ENCODE data around the gene GABBR2. TPM values are rescaled to one million over a fixed set of nuclear protein-coding genes. Genes with fewer than 3 reads are reported as not detected.

Gene GABBR2
- total RNA-seq, 2 experiments from 2014 or later: not detected

DNA sequence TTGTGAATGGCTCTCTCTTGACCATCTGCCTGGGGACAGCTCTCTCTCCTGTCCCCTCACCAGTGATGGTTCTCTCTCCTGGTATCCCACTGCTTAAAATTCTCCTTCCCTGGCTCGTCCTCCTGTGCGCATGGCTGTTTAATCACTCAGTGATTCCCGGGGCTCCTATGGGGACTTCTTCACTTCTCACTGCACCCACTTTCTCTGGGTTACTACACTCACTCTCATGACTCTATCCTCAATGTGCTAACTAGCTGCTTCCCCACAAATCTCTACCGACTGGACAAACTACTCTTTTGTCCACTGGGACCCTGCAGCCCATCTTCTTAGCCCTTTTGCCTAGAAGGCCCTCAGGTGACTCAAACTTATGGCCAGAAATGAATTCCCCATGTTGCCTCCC is 364.2 kb downstream of the GABBR2 start:
- Histone ChIP-seq H2AFZ (ENCODE audit: low read length) (no peak overlapping the region), H3K27ac (ENCODE audit: low read depth, low read length, poor library complexity, severe bottlenecking) (no peak overlapping the region), H3K4me2 (ENCODE audit: low read length) (no peak overlapping the region), H3K4me3 (ENCODE audit: low read depth, low read length, poor library complexity, severe bottlenecking) (no peak overlapping the region), H3K36me3 (ENCODE audit: insufficient read depth, low read length) (no peaks in the 10 kb centered on the region), H3K79me2 (ENCODE audit: insufficient read depth, low read depth, low read length) (no peaks in the 10 kb centered on the region), H3K9me3 (ENCODE audit: low read length) (no peaks in the 10 kb centered on the region), H4K20me1 (ENCODE audit: insufficient read depth, low read length) (no peaks in the 10 kb centered on the region), H3K9me2 (ENCODE audit: insufficient read depth, low read length) (no peaks in the 10 kb centered on the region), H3K4me1 (ENCODE audit: insufficient read depth, low read length, poor library complexity, severe bottlenecking) (no peaks in the 10 kb centered on the region)
- ChIA-PET POLR2A (no interaction called here), CTCF (ENCODE audit: unreplicated experiment) (no interaction called here)
- DNase-seq (ENCODE audit: low spot score): no peak
- intact Hi-C loops (cut with micrococcal nuclease; ENCODE audit: unreplicated experiment): no loop called here
- BruUV-seq (replicated peaks): no TSS peak
- TF ChIP-seq EZH2phosphoT487 (IDR thresholded peaks at IDR 0.05; ENCODE audit: borderline replicate concordance, low read depth, low read length): no peak
- TF ChIP-seq, protein P1, sequence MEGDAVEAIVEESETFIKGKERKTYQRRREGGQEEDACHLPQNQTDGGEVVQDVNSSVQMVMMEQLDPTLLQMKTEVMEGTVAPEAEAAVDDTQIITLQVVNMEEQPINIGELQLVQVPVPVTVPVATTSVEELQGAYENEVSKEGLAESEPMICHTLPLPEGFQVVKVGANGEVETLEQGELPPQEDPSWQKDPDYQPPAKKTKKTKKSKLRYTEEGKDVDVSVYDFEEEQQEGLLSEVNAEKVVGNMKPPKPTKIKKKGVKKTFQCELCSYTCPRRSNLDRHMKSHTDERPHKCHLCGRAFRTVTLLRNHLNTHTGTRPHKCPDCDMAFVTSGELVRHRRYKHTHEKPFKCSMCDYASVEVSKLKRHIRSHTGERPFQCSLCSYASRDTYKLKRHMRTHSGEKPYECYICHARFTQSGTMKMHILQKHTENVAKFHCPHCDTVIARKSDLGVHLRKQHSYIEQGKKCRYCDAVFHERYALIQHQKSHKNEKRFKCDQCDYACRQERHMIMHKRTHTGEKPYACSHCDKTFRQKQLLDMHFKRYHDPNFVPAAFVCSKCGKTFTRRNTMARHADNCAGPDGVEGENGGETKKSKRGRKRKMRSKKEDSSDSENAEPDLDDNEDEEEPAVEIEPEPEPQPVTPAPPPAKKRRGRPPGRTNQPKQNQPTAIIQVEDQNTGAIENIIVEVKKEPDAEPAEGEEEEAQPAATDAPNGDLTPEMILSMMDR (conservative IDR thresholded peaks at IDR 0.05; ENCODE audit: low read length): no peak

DNA sequence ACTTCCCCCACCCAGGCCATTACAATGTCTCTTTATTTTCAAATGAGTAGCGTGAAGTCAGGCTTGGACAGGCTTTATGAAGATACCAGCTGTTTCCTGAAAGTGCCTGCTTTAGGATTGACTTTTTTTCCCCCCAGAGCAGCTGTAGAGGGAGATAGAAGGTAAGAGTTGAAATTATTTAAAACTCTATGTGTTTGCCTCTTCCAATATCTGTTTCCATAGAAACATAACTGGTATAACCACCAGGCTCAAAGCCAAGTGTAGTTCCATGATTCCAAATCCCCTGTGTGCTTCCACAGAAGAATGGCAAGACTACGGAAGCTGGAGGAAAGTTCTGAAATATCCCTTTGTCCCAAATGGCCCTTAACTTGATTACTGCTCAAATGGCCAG is 365.9 kb downstream of the GABBR2 start:
- Histone ChIP-seq H4K20me1 (ENCODE audit: insufficient read depth, low read length) (no peaks in the 10 kb centered on the region), H2AFZ (ENCODE audit: low read length) (no peak overlapping the region), H3K9me2 (ENCODE audit: insufficient read depth, low read length) (no peaks in the 10 kb centered on the region), H3K9me3 (ENCODE audit: low read length) (no peaks in the 10 kb centered on the region), H3K4me3 (ENCODE audit: low read depth, low read length, poor library complexity, severe bottlenecking) (no peak overlapping the region), H3K36me3 (ENCODE audit: insufficient read depth, low read length) (no peaks in the 10 kb centered on the region), H3K27ac (ENCODE audit: low read depth, low read length, poor library complexity, severe bottlenecking) (no peak overlapping the region), H3K79me2 (ENCODE audit: insufficient read depth, low read depth, low read length) (no peaks in the 10 kb centered on the region), H3K4me2 (ENCODE audit: low read length) (no peak overlapping the region), H3K4me1 (ENCODE audit: insufficient read depth, low read length, poor library complexity, severe bottlenecking) (no peaks in the 10 kb centered on the region)
- POLR2A ChIA-PET: interaction anchor here (0.6 to 1.0 kb wide), 2 partner anchors 17 to 316 kb away, joined by 3 to 6 read pairs; no protein-coding TSS in a partner anchor
- no TSS peak for BruUV-seq (replicated peaks)
- DNase-seq (ENCODE audit: low spot score): no peak
- TF ChIP-seq EZH2phosphoT487 (IDR thresholded peaks at IDR 0.05; ENCODE audit: borderline replicate concordance, low read depth, low read length): no peak
- TF ChIP-seq, protein P1 (conservative IDR thresholded peaks at IDR 0.05; ENCODE audit: low read length): no peak
- intact Hi-C loops (cut with micrococcal nuclease; ENCODE audit: unreplicated experiment): no loop called here
- CTCF ChIA-PET (ENCODE audit: unreplicated experiment): no interaction called here

DNA sequence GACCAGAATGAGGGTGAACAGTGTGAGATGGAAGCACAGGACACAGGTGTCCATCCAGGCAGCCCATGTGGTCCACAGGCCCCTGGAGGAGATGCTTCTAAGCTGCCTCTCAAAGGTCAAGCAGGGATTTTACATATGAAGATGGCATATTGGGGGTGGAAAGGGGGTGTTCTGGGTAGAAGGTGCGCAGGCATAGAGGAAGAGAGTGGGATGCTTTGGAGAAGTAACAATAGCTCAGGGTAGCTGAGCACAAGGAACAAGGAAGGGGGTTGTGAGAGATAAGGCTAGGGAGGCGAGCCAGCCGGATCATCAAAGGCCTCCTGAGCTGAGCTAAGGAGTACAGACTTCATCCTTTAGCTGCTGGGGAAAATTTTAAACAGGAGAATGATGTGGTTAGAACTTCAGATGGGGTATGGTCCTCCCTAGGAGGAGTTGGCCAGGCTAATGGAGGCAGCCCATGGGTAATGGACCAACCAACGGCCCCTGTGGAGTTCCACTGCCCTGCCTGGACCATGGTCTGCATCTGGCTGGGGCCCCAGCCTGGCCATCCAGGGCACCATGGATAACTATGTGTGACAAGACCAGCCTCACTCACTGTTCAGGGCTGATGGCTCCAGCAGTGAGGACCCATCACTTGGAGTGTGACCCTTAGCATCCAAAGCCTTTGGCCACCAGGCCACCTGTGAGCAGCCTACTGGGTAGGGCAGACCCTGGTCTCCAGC is 366.5 kb downstream of the GABBR2 start:
- H2AFZ ChIP-seq (ENCODE audit: low read length): no peak overlapping the region
- BruUV-seq (replicated peaks): no TSS peak
- no peak overlapping the region for H3K27ac ChIP-seq (ENCODE audit: low read depth, low read length, poor library complexity, severe bottlenecking)
- H3K9me3 ChIP-seq (ENCODE audit: low read length): no peaks in the 10 kb centered on the region
- no peak for DNase-seq (ENCODE audit: low spot score)
- H3K4me2 ChIP-seq (ENCODE audit: low read length): no peak overlapping the region
- intact Hi-C loops (cut with micrococcal nuclease; ENCODE audit: unreplicated experiment): no loop called here
- no peaks in the 10 kb centered on the region for H4K20me1 ChIP-seq (ENCODE audit: insufficient read depth, low read length)
- POLR2A ChIA-PET: interaction anchor here (0.6 to 1.2 kb wide), 4 partner anchors 9 to 317 kb away, joined by 3 to 6 read pairs (median 4); no protein-coding TSS in a partner anchor
- CTCF ChIA-PET (ENCODE audit: unreplicated experiment): no interaction called here
- H3K36me3 ChIP-seq (ENCODE audit: insufficient read depth, low read length): no peaks in the 10 kb centered on the region
- TF ChIP-seq, protein P1 (conservative IDR thresholded peaks at IDR 0.05; ENCODE audit: low read length): no peak
- TF ChIP-seq EZH2phosphoT487 (IDR thresholded peaks at IDR 0.05; ENCODE audit: borderline replicate concordance, low read depth, low read length): no peak
- no peaks in the 10 kb centered on the region for H3K4me1 ChIP-seq (ENCODE audit: insufficient read depth, low read length, poor library complexity, severe bottlenecking)
- H3K9me2 ChIP-seq (ENCODE audit: insufficient read depth, low read length): no peaks in the 10 kb centered on the region
- no peaks in the 10 kb centered on the region for H3K79me2 ChIP-seq (ENCODE audit: insufficient read depth, low read depth, low read length)
- no peak overlapping the region for H3K4me3 ChIP-seq (ENCODE audit: low read depth, low read length, poor library complexity, severe bottlenecking)
